Hepatocyte (in vitro differentiated cells): ENCODE results near the gene TTC23. TPM values are rescaled to one million over a fixed set of nuclear protein-coding genes. Genes with fewer than 3 reads are reported as not detected.

Source experiments
- DNase-seq: peaks from one replicate; pipeline ENCODE4 v3.0.0-alpha.2; 2016; ENCODE audit warnings: low spot score
- H2AFZ ChIP-seq: fragments of 200-600 bp; sonication (generic); 2 replicates; pipeline ENCODE4 v1.6.0; 2016; ENCODE audit warnings: antibody characterized with exemption, mild to moderate bottlenecking
- H3K27ac ChIP-seq: fragments of 200-600 bp; sonication (generic); 2 replicates; pipeline ENCODE4 v1.5.1; 2016; ENCODE audit warnings: mild to moderate bottlenecking
- H3K27me3 ChIP-seq: fragments of 200-600 bp; sonication (generic); 2 replicates; pipeline ENCODE4 v1.6.1; 2016
- H3K36me3 ChIP-seq: fragments of 200-600 bp; sonication (generic); replicated peaks from 2 replicates; pipeline ENCODE4 v1.5.1; 2016; ENCODE audit warnings: low read depth; ENCODE audit not compliant: insufficient read depth
- H3K4me1 ChIP-seq: fragments of 200-600 bp; sonication (generic); 2 replicates; pipeline ENCODE4 v1.5.1; 2016; ENCODE audit warnings: mild to moderate bottlenecking, moderate library complexity; ENCODE audit not compliant: insufficient read depth
- H3K4me2 ChIP-seq: fragments of 200-600 bp; sonication (generic); 2 replicates; pipeline ENCODE4 v1.6.0; 2016
- H3K4me3 ChIP-seq: fragments of 200-600 bp; sonication (generic); 2 replicates; pipeline ENCODE4 v1.5.1; 2016; ENCODE audit warnings: mild to moderate bottlenecking
- H3K79me2 ChIP-seq: fragments of 200-600 bp; sonication (generic); 2 replicates; pipeline ENCODE4 v1.6.0; 2017; ENCODE audit warnings: mild to moderate bottlenecking
- H3K9me2 ChIP-seq: fragments of 200-600 bp; sonication (generic); replicated peaks from 2 replicates; pipeline ENCODE4 v1.6.0; 2017; ENCODE audit warnings: mild to moderate bottlenecking; ENCODE audit not compliant: insufficient read depth
- H3K9me3 ChIP-seq: fragments of 200-600 bp; sonication (generic); 2 replicates; pipeline ENCODE4 v1.5.1; 2016; ENCODE audit warnings: low read depth, mild to moderate bottlenecking
- H4K20me1 ChIP-seq: fragments of 200-600 bp; sonication (generic); 2 replicates; pipeline ENCODE4 v1.6.0; 2016; ENCODE audit warnings: mild to moderate bottlenecking; ENCODE audit not compliant: insufficient read depth, poor library complexity, severe bottlenecking
- EZH2 ChIP-seq: fragments of 200-600 bp; sonication (generic); IDR thresholded peaks from 2 replicates; pipeline ENCODE4 v1.6.1; 2016; ENCODE audit warnings: antibody characterized with exemption, mild to moderate bottlenecking, borderline replicate concordance
- EZH2phosphoT487 ChIP-seq: fragments of 200-600 bp; sonication (generic); IDR thresholded peaks from one replicate; pipeline ENCODE4 v1.6.1; 2018; ENCODE audit warnings: antibody characterized with exemption, mild to moderate bottlenecking, low read depth, moderate library complexity; ENCODE audit not compliant: unreplicated experiment, severe bottlenecking
- WGBS: methylation state at CpG from one replicate; pipeline ENCODE4 v1.1.6; 2016; ENCODE audit warnings: low lambda C conversion rate; ENCODE audit errors: missing lambda C conversion rate; 5-methylcytosine and 5-hydroxymethylcytosine counted together
- polyA plus RNA-seq: library from polyadenylated mRNA; unstranded; fragments of >200 nt; fragmentation: Nextera tagmentation; extraction: Ambion mirVana; gene quantifications from 2 replicates; pipeline ENCODE4 v1.2.1, GENCODE V29; 2016
- total RNA-seq: library from RNA; depleted of rRNA; stranded (reverse); fragments of >200 nt; gene quantifications from 2 replicates; pipeline ENCODE4 v1.2.3, GENCODE V29; 2014
- TF ChIP-seq, protein P1 (sequence below): fragments of 200-600 bp; sonication (generic); IDR thresholded peaks from 2 replicates; pipeline ENCODE4 v1.5.1; 2016; ENCODE audit warnings: antibody characterized with exemption, mild to moderate bottlenecking; ENCODE audit not compliant: poor library complexity

TTC23 gene
- total and polyA plus RNA-seq, 2 experiments from 2014 or later = 31.3 to 46.3 TPM

DNA sequence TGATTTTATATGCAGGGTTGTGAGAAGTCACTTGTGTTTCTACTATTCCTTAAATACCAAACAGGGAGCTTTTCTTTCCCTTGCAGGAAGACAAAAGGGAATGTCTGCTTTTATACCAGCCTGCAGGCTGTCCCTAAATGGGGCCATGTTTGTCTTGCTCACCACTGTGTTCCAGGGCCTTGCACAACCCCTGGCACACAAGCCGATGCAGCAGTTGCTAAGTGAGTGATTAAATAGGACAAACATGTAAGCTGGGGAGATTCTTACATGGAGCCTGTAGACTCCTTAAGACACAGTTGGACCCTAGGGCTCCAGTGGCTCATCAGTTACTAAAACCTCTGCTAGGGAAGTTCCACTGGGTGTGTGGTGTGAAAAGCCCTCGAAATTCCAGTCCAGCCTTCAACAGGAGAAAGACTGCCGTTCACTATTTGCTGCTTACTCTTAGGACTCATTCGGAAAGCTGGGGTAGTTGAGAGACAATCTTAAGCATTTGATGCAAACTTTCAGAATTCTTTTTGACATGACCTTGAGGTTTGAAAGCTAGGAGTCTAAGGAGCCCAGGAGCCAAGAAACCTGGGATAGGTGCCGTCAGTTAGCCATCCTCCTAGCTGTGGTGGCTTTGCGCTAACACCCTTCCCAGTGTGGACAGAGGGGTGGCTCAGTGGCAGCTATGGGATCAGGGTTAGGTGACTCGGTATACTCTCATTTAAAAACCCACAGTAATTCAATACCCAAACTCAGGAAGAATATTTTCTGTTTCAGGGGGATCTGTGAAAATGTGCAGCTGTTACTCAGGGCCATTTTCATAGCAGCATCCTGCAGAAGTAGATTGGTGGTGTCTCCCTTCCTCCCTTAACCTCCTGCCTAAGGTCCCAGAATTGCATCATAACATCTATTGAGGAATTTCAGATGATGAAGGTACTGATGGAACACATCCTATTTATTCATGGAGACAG lies 105.4 kb downstream of the TTC23 start:
- 73% methylated on average over 7 of the region's 7 CpGs for WGBS
- Histone ChIP-seq H3K4me3 (no peak overlapping the region), H3K27me3 (no peaks in the 10 kb centered on the region), H3K4me2 (peak overlapping the region; percentile 26), H3K36me3 (no peaks in the 10 kb centered on the region), H3K9me3 (no peaks in the 10 kb centered on the region), H2AFZ (no peak overlapping the region), H4K20me1 (no peaks in the 10 kb centered on the region), H3K9me2 (no peaks in the 10 kb centered on the region), H3K27ac (peak overlapping the region; percentile 70), H3K79me2 (no peaks in the 10 kb centered on the region), H3K4me1 (peaks cover 22% of the 10 kb centered on the region)
- peak; percentile 44 for DNase-seq
- TF ChIP-seq EZH2phosphoT487 (no peak), EZH2 (no peak)
- TF ChIP-seq, protein P1, sequence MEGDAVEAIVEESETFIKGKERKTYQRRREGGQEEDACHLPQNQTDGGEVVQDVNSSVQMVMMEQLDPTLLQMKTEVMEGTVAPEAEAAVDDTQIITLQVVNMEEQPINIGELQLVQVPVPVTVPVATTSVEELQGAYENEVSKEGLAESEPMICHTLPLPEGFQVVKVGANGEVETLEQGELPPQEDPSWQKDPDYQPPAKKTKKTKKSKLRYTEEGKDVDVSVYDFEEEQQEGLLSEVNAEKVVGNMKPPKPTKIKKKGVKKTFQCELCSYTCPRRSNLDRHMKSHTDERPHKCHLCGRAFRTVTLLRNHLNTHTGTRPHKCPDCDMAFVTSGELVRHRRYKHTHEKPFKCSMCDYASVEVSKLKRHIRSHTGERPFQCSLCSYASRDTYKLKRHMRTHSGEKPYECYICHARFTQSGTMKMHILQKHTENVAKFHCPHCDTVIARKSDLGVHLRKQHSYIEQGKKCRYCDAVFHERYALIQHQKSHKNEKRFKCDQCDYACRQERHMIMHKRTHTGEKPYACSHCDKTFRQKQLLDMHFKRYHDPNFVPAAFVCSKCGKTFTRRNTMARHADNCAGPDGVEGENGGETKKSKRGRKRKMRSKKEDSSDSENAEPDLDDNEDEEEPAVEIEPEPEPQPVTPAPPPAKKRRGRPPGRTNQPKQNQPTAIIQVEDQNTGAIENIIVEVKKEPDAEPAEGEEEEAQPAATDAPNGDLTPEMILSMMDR = no peak

DNA sequence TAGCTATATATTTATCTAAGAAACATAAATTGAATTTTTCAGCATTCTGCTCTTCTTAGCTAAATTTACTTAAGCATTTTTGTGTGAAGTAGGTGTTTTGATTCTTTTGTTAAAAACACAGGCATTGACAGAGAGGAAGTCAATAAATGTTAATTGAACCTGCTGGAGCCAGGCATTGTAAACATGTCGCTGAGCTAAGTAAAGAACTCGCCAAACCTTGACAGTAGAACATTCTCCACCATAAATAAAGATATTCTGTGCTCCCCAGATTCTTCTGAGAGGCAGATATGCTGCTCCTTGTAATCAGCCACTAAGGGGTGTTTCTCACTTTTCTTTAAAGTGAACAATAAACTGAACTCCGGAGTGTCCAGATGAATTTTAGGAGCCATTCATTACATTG lies 106.1 kb downstream of the TTC23 start:
- H3K36me3 ChIP-seq = no peaks in the 10 kb centered on the region
- H3K4me3 ChIP-seq = no peak overlapping the region
- peak overlapping the region; percentile 26 for H3K4me2 ChIP-seq
- DNase-seq = no peak
- TF ChIP-seq, protein P1 = no peak
- no peak for TF ChIP-seq EZH2
- no peak for TF ChIP-seq EZH2phosphoT487
- no peaks in the 10 kb centered on the region for H4K20me1 ChIP-seq
- no peaks in the 10 kb centered on the region for H3K79me2 ChIP-seq
- no peak overlapping the region for H2AFZ ChIP-seq
- H3K27ac ChIP-seq = peak overlapping the region; percentile 70
- no peaks in the 10 kb centered on the region for H3K27me3 ChIP-seq
- no peaks in the 10 kb centered on the region for H3K9me3 ChIP-seq
- H3K9me2 ChIP-seq = no peaks in the 10 kb centered on the region
- peaks cover 22% of the 10 kb centered on the region for H3K4me1 ChIP-seq
- 14% methylated on average over 3 of the region's 3 CpGs for WGBS

DNA sequence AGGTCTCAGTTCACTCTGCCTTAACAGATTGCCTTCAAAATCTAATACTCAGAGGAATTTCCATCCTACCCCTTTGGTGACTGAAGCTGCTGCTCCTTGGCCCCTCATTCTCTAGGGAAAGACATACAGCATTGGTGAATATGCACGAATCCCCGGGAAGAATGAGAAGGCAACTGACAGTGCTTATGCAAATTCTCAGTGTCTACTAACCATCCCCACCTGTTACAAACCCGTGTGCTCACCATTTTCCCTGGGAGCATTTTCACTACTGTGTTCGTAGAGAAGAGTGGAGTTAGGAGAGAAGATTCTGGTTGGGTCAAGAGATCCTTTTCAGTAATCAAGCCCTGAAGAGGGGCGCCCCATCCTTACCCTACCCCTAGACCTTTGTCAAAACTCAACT lies 106.8 kb downstream of the TTC23 start:
- no peak for DNase-seq
- Histone ChIP-seq H3K4me1 (peaks cover 22% of the 10 kb centered on the region), H3K27me3 (no peaks in the 10 kb centered on the region)

More for the DNA sequence above, 106.8 kb downstream of the TTC23 start:
- Histone ChIP-seq H3K4me3 (no peak overlapping the region), H3K4me2 (peak overlapping the region; percentile 26), H4K20me1 (no peaks in the 10 kb centered on the region), H3K9me2 (no peaks in the 10 kb centered on the region), H3K9me3 (no peaks in the 10 kb centered on the region), H3K27ac (peak overlapping the region; percentile 70), H3K79me2 (no peaks in the 10 kb centered on the region), H2AFZ (no peak overlapping the region), H3K36me3 (no peaks in the 10 kb centered on the region)
- no peak for TF ChIP-seq EZH2phosphoT487
- TF ChIP-seq, protein P1 = no peak
- no peak for TF ChIP-seq EZH2
- WGBS = 56% methylated on average over 5 of the region's 5 CpGs
